Fibroblast of lung (primary cell): ENCODE data around the gene PRSS48.

ENCODE experiments used
- EZH2 ChIP-seq: IDR thresholded peaks from 2 replicates; pipeline ENCODE4 v1.5.1; 2012; ENCODE audit warnings: low read length, control low read depth, mild to moderate bottlenecking; ENCODE audit errors: missing control alignments
- TF ChIP-seq, protein P1 (sequence below), 2 donors: IDR thresholded peaks in 1 of 2; conservative IDR thresholded peaks in 1 of 2; 1 replicate in 1 of 2; 2 replicates in 1 of 2; pipeline ENCODE4 v1.5.1; 2011 to 2012; ENCODE audit warnings: low read length in 2 of 2, control low read depth in 1 of 2, inconsistent platforms in 1 of 2, low read depth in 1 of 2, mild to moderate bottlenecking in 1 of 2

DNA sequence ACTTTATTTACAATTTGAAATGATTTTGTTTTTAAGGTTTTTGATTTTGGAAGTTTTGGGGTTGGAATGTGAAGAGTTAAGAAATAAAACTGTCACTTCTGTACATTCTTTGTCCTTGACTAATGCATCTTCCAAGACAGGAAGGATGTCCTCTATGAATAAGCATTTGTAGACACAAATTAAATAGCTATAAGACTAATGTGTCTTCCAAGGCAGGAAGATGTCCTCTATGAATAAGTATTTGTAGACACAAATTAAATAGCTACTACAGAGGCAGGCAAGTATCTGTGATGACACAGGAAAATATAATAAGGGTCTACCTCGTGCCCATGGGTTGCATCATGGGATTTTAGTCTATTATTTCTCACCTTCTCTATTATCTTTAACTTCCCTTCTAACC is 14.5 kb downstream of the PRSS48 start:
- TF ChIP-seq, protein P1, sequence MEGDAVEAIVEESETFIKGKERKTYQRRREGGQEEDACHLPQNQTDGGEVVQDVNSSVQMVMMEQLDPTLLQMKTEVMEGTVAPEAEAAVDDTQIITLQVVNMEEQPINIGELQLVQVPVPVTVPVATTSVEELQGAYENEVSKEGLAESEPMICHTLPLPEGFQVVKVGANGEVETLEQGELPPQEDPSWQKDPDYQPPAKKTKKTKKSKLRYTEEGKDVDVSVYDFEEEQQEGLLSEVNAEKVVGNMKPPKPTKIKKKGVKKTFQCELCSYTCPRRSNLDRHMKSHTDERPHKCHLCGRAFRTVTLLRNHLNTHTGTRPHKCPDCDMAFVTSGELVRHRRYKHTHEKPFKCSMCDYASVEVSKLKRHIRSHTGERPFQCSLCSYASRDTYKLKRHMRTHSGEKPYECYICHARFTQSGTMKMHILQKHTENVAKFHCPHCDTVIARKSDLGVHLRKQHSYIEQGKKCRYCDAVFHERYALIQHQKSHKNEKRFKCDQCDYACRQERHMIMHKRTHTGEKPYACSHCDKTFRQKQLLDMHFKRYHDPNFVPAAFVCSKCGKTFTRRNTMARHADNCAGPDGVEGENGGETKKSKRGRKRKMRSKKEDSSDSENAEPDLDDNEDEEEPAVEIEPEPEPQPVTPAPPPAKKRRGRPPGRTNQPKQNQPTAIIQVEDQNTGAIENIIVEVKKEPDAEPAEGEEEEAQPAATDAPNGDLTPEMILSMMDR (conservative IDR thresholded peaks at IDR 0.05 in 1 of 2, IDR thresholded peaks at IDR 0.05 in 1 of 2; ENCODE audit: low read depth in 1 of 2, low read length in 2 of 2), result no peak
- no peak for TF ChIP-seq EZH2
